HG03575 (cell line): ENCODE results near the gene NDUFAF2.
"Not testable (repeated sequence)": the region's sequence is repeated elsewhere in the genome, so short reads cannot be mapped to it uniquely, and the experiment has no call there.

Experiments used
- ATAC-seq: cut with Tn5 transposase; IDR thresholded peaks from one replicate; pipeline ENCODE4 v1.9.1; 2021; ENCODE audit not compliant: unreplicated experiment, insufficient number of reproducible peaks, low FRiP score; ENCODE audit errors: extremely low read depth

Gene NDUFAF2

GRCh38 chr5:61029456-61030162 is 84.6 kb downstream of the NDUFAF2 start:
- ATAC-seq: no peak

- ATAC-seq: no peak
These were observed 85.1 kb downstream of the NDUFAF2 start for GRCh38 chr5:61030163-61030482.

DNA sequence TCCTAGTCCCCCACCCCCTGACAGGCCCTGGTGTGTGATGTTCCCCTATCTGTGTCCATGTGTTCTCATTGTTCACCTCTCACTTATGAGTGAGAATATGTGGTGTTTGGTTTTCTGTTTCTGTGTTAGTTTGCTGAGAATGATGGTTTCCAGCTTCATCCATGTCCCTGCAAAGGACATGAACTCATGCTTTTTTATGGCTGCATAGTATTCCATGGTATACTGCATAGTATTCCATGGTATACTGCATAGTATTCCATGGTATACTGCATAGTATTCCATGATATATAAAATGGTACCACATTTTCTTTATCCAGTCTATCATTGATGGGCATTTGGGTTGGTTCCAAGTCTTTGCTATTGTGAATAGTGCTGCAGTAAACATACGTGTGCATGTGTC is 86.3 kb downstream of the NDUFAF2 start:
- ATAC-seq: not testable (repeated sequence)

GRCh38 chr5:61044545-61044944 is 99.5 kb downstream of the NDUFAF2 start:
- ATAC-seq: no peak

DNA sequence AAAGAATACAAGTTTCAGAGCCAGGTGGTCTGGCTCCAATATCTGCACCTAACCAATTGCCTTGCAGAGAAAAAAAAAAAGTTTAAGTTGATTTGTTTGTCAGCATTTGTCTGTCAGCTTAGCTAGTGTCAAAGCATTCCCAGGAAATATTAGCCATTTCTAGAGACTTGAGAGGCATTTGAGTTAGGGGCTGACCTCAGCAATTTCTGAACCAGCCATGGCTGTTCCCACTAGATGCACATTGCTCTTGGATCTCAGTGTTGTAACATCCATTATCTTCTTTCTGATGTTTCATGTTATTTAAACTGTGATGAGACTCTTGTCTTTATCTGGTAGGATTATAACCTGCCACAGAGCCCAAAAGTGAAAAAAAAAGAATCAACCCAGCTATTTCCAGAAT is 102.3 kb downstream of the NDUFAF2 start:
- ATAC-seq: no peak

GRCh38 chr5:61048534-61048933 is 103.5 kb downstream of the NDUFAF2 start:
- ATAC-seq: no peak

DNA sequence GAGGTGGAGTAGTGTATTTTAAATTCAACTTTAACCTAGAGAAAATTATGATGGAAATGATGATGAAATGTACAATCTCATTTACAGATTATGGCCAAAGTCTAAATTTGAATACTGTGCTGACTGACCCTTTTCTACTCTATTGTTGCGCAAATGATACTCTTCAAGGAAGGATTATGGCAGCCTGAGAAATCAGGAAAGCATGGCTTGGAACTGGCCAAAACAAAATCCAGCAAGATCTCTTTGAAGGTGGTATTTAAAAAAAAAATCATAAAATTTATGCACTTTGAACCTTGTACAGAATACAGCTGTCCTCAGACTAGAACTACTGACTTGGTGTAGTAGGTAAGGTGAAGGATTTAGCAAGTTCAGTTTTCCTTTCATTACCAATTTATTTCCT is 105.3 kb downstream of the NDUFAF2 start:
- ATAC-seq: no peak

GRCh38 chr5:61051267-61051666 is 106.3 kb downstream of the NDUFAF2 start:
- ATAC-seq: no peak

GRCh38 chr5:61052882-61053281 is 107.9 kb downstream of the NDUFAF2 start:
- ATAC-seq: no peak

DNA sequence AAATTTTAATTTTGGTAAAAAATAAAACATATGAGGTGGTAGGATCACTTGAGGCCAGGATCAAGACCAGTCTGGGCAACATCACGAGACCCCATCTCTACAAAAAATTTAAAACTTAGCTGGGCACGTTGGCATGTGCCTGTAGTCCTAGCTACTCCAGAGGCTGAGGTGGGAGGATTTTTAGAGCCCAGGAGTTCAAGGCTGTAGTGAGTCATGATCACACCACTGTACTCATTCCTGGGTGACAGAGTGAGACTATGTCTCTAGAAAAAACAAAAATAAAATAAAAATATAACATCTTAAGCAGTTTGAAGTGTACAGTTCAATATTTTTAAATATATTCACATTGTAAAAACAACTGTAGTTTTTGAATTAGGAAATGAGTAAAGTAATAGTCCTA is 108.9 kb downstream of the NDUFAF2 start:
- ATAC-seq: no peak

GRCh38 chr5:61055434-61056006 is 110.5 kb downstream of the NDUFAF2 start:
- no peak for ATAC-seq

DNA sequence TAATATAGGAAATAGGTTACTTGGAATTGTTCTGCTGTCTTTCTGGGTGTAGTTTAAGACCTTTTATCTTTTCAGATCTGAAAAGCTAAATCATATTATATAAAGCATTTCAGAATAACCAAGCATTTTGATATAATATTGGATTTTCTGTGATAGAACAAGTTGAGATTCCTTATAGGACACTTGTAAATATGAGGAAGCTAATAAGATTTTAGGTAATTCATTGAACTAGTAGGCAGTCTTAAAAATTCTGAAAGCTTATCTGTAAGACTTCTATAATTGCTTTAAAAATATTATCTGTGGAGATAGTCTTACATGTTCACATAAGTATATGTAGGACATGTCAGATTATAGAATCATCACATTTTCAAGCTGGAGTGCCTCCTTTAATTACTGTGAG is 114.5 kb downstream of the NDUFAF2 start:
- ATAC-seq: no peak

- no peak for ATAC-seq
These were observed 124.1 kb downstream of the NDUFAF2 start for GRCh38 chr5:61069150-61069549.

- no peak for ATAC-seq
These were observed 126.5 kb downstream of the NDUFAF2 start for GRCh38 chr5:61071526-61071925.

DNA sequence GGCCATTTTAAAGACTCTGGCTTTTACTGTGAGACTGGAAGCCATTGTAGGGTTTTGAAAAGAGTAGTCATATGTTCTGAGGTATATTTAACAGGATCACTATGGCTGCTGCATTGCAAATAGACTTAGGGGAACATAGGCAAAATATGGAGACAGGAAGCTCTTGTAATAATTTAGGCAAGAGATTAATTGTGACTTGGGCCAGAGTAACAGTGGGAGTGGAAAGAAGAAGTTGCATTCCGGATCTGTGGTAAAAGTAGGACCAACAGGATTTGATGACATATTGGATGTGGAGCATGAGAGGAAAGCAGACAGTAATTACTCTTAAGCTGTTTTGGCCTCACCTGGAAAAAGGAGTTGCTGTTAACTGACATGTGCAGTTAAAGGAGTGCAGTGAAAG is 131.6 kb downstream of the NDUFAF2 start:
- ATAC-seq: no peak

DNA sequence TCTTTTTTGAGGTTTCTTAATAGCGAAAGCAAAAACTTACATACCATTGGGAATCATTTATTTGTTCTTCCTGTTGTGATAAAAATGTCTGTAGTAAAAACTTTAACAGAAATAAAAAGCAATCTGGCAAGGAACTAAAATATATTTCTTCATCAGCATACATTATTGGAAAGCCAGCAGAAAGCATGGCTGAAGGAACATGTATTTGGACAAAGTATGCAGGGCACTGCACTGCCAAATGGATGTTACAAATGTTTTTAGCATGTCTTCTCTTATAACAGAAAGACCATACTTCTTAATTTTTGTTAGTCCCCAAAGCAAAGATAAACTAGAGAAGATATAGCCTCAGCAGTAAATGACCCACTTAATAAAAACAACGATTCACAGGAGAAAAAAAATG is 136.7 kb downstream of the NDUFAF2 start:
- no peak for ATAC-seq

DNA sequence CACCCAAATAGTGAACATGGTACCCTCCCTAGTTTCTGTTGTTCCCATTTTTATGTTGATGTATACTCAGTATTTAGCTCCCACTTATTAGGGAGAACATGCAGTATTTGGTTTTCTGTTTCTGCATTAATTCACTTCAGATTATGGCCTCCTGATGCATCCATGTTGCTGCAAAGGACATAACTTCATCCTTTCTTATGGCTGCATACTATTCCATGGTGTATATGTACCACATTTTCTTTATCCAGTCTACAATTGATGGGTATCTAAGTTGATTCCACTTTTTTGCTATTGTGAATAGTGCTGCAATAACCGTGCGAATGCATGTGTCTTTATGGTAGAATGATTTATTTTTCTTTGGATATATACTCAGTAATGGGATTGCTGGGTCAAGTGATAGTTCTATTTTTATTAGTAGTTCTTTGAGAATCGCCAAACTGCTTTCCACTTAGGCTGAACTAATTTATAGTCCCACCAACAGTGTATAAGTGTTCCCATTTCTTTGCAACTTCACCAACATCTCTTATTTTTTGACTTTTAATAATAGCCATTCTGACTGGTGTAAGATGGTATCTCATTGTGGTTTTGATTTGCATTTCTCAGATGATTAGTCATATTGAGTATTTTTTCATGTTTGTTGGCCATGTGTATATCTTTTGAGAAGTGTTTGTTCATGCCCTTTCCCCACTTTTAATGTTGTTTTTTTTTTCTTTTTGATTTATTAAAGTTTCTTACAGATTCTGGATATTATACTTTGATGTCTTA is 137.7 kb downstream of the NDUFAF2 start:
- ATAC-seq: no peak

DNA sequence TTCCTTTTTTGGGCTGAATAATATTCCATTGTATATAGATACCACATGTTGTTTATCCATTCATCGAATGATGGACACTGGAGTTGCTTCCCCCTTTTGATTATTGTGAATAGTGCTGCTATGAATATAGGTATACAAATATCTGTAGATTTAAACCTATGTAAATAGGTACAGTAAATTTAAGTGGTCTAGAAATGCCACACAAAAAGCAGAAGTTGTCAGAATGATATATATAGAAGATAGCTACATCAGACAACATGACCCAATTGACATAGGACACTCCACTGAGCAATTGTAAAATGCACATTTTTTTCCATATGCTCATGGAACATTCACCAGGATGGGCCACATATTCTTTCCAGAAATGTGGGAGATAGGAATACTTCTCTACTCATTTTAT is 139.7 kb downstream of the NDUFAF2 start:
- no peak for ATAC-seq

DNA sequence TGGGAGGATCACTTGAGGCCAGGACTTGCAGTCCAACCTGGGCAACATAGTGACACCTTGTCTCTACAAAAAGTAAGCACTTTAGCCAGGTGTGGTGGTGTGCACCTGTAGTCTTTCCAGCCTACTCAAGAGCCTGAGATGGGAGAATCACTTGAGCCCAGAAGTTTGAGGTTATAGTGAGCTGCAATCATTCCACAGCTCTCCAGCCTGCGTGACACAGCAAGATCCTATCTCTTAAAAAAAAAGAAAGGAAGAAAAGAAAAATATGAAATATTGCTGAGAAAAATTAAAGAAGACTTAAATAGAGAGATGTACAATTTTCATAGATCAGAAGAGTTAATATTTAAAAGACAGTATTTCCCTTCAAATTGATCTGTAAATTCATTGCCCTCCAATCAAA is 140.9 kb downstream of the NDUFAF2 start:
- ATAC-seq: no peak

DNA sequence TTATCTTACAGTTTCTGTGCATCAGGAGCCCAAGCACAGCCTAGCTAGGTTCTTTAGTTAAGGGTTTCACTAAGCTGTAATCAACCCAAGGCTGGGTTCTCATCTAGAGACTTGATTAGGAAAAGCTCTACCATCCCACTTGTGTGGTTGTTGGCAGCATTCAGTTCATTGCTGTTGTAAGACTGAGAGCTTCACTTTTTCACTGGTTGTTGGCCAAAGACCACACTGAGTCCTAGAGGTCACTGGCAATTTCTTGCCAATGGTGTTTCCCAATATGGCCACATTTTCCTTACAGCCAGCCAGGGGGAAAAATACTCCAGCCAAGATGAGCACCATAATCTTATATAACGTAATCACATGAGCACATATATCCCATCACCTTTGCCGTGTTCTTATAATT is 142.9 kb downstream of the NDUFAF2 start:
- no peak for ATAC-seq
